ENCODE results near the gene TEX28.
"Not testable (repeated sequence)": the region's sequence is repeated elsewhere in the genome, so short reads cannot be mapped to it uniquely, and the experiment has no call there.

TEX28 gene

DNA sequence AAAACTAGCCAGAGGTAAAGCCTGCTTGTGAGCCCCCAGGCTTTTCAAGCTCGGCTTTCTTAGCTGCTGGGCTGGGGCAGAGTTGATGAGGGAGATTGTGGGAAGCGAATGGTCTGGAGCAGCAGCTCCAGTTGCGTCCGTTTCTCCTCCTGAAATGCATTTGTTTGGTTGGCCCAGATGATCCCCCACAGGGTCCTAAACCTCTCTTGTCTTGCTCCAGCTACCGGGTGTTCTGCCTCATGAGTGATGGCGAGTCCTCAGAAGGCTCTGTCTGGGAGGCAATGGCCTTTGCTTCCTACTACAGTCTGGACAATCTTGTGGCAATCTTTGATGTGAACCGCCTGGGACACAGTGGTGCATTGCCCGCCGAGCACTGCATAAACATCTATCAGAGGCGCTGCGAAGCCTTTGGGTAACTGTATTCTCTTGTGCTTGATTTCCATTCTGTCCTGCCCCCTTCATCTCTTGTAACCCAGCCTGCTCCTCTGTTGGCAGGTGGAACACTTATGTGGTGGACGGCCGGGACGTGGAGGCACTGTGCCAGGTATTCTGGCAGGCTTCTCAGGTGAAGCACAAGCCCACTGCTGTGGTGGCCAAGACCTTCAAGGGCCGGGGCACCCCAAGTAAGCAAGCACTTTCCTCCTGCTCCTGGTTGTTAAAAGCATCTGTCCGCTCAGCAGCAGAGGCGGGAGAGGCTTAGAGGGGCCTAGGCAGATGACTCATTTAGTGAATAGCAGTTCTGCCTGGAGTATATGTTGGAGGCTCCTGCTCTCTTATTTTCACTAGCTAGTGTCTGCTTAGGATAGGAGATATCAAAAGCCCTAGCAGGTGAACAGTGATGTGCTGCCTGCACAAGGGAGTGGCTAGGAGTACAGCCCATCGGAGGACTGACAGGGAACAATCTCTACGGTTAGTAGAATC, 16.0 kb upstream of the TEX28 start:
- no peak for DNase-seq

DNA sequence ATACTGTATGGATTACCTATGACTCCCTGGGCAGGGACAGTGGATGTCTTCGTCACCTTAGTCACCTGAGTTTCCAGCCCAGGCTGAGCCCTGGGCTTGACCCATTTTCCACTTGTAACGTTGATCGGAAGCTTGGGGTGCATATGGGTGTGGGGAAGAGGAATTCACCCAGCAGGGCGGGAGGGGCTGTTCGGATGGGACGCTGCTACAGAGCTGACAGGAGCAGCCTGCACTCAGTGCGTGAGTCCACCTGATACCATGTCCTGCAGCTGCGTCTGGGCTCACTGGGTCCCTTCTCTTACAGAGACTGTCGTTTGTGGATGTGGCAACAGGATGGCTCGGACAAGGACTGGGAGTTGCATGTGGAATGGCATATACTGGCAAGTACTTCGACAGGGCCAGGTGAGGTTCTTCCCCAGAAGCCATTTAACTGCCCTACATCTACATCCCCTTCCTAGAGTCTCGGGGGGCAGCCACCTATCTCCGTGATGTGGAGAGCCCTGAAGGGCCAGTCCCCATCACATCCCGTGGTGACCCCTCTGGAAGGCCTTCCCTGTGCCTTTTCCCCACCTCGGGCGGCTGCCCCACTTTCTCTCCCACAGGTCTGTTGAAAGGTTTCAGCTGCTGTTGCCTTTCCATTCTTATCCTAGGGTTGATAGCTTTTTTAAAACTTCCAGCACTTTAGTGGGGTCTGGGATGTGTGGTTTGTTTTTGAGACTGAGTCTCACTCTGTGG, 14.3 kb upstream of the TEX28 start:
- no peak for DNase-seq

DNA sequence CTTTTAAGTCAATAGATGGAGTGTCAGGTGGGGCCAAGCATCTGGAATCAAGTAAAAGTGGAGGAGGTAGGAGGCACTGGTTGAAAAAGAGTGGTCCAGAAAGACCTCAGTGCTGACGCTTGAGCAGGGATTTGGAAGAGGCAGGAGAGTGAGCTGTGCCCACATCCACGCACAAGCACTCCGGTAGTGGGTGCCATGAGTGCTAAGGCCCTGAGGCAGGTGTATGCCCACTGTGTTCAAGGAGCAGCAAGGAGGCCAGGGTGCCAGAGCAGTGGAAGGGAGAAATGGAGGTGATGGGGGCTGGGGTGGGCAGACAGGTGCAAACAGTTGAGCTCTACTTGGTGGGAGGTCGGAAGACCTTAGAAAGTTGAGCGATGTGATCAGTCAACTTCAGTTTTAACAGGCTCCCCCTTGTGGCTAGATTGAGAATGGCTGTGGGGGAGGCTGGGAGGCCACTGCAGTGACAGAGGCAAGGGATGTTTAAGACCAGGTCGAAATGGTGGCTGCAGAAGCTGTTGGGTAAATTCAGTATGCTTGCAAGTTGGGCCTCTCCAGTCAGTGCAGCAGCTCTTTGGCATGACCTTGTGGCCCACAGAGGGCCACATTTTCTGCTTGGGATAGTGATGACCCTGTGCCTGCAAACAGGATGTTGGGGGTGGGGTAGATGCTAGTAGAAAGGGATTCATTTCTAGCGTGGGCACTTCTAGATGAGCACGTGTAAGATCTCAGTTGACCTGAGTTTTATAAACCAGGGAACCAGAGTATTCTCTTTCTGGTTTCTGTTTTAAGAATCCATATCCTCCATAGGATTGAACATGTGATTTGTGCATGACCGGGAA, 13.4 kb upstream of the TEX28 start:
- peak; percentile 75 to 79 for DNase-seq

DNA sequence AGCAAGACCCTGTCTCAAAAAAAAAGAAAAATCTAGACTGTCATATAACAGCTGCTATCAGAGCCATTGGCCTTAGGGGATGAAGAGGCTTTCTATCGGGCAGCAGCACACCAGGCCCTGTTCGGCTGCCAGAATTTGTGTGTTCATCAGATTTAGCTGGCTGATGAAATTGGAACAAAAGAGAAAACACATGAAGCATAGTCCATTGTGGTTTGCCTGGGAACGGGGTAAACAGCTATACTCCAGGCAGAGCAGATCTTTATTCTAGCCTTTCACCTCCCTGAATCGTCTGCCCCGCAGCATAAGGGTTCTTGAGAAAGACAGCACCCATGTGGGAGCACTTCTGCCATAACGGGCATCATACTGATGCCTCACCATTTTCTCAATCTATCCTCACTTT, 12.3 kb upstream of the TEX28 start:
- no peak for DNase-seq

DNA sequence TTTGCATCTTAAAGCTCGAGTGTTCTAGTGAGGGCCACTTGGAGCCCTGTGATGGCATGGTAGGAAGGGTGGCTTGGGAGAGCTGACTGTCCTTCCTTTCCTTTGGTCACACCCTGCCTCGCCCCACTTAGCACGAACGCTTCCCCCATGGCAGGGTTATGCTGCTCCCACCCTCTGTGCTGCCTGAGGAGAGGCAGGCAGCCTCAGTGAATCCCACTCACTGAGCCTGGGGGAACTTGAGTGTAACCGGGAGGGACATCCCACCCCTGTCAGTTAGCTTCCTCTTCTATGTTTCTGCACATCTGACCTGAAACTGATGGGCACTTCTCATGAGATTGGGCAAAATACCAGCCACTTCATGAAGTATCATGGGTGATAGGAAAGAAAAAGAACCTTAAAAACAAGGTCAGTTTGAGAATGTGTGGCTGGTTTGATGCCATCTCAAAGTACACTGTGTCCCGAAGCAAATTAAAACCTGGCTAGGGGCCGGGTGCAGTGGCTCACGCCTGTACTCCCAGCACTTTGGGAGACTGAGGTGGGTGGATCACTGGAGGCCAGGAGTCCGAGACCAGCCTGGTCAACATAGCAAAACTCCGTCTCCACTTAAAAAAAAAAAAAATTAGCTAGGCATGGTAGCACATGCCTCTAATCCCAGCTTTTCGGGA, 10.7 kb upstream of the TEX28 start:
- no peak for DNase-seq

DNA sequence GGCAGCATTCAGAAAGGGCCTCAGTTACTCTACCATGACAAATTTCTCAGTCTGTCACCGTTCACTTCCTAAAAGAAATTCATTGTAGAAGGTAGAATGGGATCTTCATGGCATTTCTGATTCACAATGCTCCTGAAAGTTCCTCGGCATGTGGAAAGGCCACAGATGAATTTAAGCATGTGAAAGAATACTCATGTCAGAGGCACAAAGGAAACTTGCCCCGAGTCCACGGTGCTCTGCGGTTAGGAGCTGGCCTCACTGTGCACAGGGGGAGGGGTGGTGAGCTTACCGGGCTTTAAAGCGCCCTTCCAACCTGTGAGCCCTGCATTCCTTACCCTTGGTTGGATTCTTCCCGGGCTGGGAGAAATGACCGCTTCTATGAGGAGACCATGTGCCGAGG, 9.9 kb upstream of the TEX28 start:
- DNase-seq: no peak

DNA sequence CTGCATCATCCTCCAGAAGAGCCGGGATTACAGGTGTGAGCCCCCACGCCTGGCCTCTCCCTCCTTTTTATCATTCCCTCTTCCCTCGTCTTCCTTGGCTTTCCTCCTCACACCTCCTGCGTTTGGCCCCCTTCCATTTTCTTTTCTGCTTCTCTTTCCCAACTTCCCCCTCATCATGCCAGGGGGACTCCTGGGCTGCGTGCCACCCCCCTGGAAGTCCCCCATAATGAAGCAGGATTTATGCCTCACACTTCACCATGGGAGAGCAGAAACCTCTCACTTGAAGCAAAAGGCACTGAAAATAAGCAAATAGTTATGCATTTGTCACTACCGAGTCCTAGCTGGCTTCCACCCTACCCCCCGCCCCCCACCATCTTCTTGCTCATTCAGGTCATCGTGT, 8.6 kb upstream of the TEX28 start:
- DNase-seq: no peak

DNA sequence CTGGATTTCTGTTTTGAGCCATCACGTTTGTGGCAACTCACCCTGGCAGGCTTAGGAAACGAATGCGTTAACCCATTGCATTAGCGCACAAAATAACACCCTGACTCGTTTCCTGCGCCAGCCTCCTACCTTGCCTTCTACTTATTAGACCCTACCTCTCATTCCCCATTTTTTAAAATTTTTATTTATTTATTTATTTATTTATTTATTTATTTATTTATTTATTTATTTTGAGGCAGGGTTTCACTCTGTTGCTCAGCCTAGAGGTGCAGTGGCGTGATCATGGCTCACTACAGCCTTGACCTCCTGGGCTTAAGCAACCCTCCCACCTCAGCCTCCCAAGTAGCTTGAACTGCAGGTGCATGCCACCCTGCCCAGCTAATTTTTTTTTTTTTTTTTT, 8.1 kb upstream of the TEX28 start:
- DNase-seq: not testable (repeated sequence)

DNA sequence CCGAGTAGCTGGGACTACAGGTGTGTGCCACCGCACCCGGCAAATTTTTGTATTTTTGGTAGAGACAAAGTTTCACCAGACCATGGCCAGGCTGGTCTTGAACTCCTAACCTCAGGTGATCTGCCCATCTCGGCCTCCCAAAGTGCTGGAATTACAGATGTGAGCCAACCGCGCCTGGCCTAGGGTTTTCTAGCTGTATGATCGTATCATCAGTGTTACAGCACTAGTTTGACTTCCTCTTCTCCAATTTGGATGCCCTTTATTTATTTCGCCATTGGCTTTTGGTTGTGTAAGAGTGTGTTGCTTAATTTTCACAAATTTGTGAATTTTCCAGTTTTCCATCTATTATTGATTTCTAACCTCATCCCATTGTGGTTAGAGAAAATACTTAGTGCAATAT, 5.9 kb upstream of the TEX28 start:
- no peak for DNase-seq

DNA sequence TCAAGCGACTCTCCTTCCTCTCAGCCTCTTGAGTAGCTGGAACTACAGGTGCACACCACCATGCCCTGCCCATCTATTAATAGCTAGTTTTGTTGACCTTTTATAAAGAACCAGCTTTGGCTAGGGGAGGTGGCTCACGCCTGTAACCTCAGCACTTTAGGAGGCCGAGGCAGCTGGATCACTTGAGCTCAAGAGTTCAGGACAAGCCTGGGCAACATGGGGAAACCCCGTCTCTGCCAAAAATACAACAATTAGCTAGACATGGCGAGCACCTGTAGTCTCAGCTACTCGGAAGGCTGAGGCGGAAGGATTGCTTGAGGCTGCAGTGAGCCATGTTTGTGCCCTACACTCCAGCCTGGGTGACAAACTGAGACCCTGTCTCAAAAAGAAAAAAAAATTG, 3.4 kb upstream of the TEX28 start:
- DNase-seq: no peak

DNA sequence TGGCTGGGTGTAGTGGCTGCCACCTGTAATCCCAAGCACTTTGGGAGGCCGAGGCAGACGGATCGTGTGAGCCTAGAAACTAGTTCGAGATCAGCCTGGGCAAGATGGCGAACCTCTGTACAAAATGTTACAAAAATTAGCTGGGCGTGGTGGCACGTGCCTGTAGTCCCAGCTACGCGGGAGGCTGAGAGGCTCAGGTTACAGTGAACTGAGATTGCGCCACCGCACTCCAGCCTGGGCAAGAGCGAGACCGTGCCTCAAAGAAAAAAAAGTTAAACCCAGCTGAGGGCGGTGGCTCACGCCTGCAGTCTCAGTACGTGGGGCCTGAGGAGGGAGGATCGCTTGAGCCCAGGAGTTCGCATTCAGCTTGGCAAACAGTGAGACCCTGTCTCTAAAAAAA, 1.8 kb upstream of the TEX28 start:
- DNase-seq: no peak

DNA sequence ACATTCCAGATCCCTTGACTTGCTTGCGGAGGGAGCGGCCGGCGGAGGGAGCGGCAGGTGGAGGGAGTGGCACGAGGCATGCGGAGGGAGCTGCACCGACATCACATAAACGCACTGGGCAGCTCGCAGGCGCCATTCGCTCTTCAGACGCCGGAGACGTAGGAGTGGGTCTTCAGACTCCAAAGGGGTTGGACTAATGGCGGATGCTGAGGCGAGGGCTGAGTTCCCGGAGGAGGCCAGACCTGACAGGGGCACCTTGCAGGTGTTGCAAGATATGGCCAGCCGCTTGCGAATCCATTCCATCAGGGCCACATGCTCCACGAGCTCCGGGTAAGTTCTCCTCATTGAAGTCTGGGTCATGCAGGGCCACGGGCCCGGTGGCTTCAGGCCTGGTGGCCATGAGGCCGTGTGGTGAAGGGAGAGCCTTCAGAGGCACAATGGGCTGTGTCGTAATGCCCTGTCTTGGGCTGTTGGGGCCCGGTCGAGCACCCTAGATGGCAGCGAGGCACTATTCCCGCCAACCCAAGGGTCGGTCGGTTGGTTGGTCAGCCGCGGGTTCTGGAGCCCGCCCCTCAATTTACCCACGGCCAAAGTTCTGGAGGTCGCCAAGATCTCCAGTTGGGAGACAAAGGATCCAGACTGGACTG, 863 bp upstream of the TEX28 start, which contains the start of gene TKTL1:
Gene TKTL1, plus strand, starts transcription at position 132 of the 647 bp plus-strand sequence. Its CDS starts 65 bp downstream, at position 197.
- no peak for DNase-seq

DNA sequence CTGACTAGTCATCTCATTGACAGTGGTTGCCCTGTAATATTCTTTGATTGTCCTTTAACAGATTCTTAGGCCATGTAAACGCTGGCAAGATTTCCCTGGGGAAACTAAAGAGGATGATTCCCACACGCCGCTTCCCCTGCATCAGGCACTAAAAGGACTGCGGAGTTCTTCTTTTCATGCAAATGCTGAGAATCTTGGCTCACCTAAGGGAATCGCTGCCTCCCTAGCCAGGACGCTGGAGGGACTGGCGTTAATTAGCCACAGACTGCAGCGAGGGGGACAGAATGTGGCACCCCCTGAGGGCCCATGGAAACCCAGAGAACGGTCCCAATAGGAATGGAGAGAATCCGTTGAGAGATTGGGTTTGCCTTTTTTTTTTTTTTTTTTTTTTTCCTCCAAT, 8.5 kb downstream of the TEX28 start:
- not testable (repeated sequence) for DNase-seq

DNA sequence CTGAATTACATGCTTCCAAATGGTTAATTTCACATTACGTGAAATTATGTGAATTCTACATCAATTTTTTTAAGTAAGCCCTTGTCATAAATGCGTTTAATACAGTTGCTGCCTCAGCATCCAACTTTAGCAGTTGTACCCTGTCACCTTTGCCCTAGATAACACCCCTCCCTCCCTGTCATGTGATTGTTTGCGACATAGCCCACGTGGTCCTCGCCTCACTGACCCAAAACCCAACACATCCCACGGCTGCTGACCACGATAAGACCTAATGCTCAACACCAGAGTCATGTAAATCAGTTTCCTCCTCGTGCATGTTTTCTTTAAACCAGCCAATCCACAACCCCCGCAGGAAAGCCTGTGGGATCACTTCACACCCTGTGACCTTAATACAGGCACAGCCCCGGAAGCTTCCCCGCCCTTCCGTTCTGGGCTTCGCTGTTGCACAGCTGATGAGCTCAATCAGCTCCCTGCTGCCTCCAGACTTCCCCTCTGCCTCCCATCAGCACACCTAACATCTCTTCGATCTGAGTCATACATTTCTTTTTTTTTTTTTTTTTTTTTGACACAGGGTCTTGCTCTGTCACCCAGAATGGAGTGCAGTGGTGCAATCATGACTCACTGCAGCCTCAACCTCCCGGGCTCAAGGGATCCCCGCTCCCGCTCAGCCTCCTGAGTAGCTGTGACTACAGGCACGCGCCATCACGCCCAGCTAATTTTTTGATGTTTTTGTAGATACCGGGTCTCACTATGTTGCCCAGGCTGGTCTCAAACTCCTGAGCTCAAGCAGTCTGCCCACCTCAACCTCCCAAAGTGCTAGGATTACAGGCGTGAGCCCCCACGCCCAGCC, 10.2 kb downstream of the TEX28 start:
- DNase-seq: not testable (repeated sequence)

DNA sequence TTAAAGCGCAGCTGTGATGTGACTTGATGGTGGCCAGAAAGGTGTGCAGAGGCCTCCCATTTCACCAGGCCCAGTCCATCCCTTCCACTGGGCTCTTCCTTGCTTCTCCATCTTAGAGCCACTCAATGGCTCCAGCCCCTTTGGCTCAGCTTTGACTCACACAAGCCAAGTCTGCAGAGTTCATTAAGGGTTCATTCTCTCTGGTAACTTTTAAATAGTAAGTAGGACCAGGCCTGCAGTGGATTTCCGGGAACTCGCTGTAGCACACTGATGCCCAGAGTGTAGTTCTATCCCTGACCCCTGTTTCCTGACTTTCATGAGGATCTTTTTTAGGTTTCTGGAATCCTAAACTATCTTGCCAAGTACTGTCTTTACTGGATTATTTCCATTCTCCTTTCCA, 25.7 kb downstream of the TEX28 start:
- DNase-seq: not testable (repeated sequence)

DNA sequence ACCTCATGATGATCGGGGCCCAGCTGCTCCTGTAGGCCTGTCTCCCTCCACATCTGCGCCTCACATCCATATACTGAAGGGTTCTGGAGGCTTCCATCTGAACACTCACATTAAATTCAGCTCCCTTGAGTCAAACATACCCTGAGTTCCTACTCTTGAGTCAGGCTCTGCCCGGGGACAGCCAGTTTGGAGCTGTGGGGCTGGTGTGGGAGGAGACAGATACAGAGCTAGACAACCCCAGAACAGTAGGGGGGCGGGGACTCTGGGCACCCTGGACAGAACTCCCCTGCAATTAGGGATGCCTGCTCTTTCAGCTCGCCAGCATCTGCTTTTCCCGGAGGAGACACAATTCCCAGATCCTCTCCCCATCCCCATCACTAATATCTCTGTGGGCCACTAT, 31.9 kb downstream of the TEX28 start:
- not testable (repeated sequence) for DNase-seq

DNA sequence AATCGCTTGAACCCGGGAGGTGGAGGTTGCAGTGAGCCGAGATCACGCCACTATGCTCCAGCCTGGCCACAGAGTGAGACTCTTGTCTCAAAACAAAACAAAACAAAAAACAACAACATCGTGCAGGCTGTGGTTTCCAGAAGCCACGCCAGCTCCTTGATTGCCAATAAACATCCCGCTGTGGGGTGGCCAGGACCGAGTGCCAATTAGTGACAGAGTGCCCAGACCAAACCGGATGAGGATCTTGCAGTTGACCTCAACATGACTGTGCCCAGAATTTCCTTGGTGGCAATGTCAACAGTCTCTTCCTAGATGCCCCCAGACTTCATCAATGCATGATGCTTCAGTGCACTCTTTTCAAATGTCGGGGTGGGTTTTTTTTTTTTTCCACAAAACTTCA, 36.2 kb downstream of the TEX28 start:
- not testable (repeated sequence) for DNase-seq

DNA sequence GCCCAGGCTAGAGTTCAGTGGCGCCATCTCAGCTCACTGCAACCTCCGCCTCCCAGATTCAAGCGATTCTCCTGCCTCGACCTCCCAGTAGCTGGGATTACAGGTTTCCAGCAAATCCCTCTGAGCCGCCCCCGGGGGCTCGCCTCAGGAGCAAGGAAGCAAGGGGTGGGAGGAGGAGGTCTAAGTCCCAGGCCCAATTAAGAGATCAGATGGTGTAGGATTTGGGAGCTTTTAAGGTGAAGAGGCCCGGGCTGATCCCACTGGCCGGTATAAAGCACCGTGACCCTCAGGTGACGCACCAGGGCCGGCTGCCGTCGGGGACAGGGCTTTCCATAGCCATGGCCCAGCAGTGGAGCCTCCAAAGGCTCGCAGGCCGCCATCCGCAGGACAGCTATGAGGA, 37.6 kb downstream of the TEX28 start, which contains the start of gene OPN1MW3:
Gene OPN1MW3, plus strand, starts transcription at position 301 of the 400 bp plus-strand sequence. Its CDS starts 38 bp downstream, at position 339.
- not testable (repeated sequence) for DNase-seq

DNA sequence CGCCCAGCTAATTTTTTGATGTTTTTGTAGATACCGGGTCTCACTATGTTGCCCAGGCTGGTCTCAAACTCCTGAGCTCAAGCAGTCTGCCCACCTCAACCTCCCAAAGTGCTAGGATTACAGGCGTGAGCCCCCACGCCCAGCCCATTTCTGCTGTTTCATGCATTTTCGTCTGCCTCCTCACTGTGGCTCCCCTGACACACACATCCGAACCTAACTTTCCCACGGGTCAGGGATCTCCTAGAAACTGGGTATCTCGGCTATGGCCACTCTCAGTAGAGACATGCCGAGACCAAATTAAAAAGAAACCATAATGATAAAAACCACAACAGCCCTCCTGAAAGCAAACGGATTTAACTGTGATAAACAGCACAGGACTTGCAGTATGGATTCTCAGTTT, 46.8 kb downstream of the TEX28 start:
- DNase-seq: not testable (repeated sequence)

DNA sequence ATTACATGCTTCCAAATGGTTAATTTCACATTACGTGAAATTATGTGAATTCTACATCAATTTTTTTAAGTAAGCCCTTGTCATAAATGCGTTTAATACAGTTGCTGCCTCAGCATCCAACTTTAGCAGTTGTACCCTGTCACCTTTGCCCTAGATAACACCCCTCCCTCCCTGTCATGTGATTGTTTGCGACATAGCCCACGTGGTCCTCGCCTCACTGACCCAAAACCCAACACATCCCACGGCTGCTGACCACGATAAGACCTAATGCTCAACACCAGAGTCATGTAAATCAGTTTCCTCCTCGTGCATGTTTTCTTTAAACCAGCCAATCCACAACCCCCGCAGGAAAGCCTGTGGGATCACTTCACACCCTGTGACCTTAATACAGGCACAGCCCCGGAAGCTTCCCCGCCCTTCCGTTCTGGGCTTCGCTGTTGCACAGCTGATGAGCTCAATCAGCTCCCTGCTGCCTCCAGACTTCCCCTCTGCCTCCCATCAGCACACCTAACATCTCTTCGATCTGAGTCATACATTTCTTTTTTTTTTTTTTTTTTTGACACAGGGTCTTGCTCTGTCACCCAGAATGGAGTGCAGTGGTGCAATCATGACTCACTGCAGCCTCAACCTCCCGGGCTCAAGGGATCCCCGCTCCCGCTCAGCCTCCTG, 47.4 kb downstream of the TEX28 start:
- DNase-seq: not testable (repeated sequence)

Measured in activated CD4-positive, alpha-beta T cell treated with anti-CD3 and anti-CD28 coated beads, Interleukin-2, amount 50 U/mL, for 4 hours (primary cell).